Bronchial epithelial cell (primary cell): Measurements from ENCODE around the gene PADI2. TPM values are rescaled to one million over a fixed set of nuclear protein-coding genes. Genes with fewer than 3 reads are reported as not detected.

ENCODE experiments used
- DNase-seq: peaks from one replicate; pipeline ENCODE4 v3.0.0-alpha.2; 2010; ENCODE audit warnings: low read depth
- FAIRE-seq: peaks from 2 replicates; lab custom pipeline; 2011; peaks lifted over from hg19 to GRCh38; lab: Jason Lieb, UNC
- H3K27me3 ChIP-seq: 2 replicates; pipeline ENCODE4 v1.5.1; 2011; ENCODE audit warnings: low read length; ENCODE audit not compliant: control insufficient read depth, insufficient read depth
- H3K36me3 ChIP-seq: 2 replicates; pipeline ENCODE4 v1.5.1; 2011; ENCODE audit warnings: low read length; ENCODE audit not compliant: control insufficient read depth, insufficient read depth
- H3K4me3 ChIP-seq: 2 replicates; pipeline ENCODE4 v1.5.1; 2011; ENCODE audit warnings: mild to moderate bottlenecking, low read depth, low read length, control low read depth
- CTCF ChIP-seq: IDR thresholded peaks from 2 replicates; pipeline ENCODE4 v1.5.1; 2011; ENCODE audit warnings: mild to moderate bottlenecking, moderate library complexity, low read length, control low read depth, inconsistent platforms; ENCODE audit not compliant: insufficient read depth, severe bottlenecking
- total RNA-seq: library from RNA; depleted of rRNA; stranded (reverse); fragments of >200 nt; gene quantifications from 2 replicates; pipeline ENCODE4 v1.2.1, GENCODE V29; 2014

PADI2 gene
- total RNA-seq, 1 donor from 2014 or later, result 1.3 TPM

GRCh38 chr1:17069452-17070162 lies 49.6 kb downstream of the PADI2 start:
- no peaks in the 10 kb centered on the region for H3K27me3 ChIP-seq
- no peak for TF ChIP-seq CTCF
- no peak overlapping the region for H3K4me3 ChIP-seq
- no peak for DNase-seq
- peak; percentile 64 for FAIRE-seq
- H3K36me3 ChIP-seq, result no peaks in the 10 kb centered on the region

- no peak for TF ChIP-seq CTCF
- Histone ChIP-seq H3K36me3 (no peaks in the 10 kb centered on the region), H3K4me3 (no peak overlapping the region), H3K27me3 (no peaks in the 10 kb centered on the region)
- DNase-seq (no peak), FAIRE-seq (no peak)
These were observed 50.5 kb downstream of the PADI2 start for GRCh38 chr1:17068789-17069188.

- H3K36me3 ChIP-seq, result no peaks in the 10 kb centered on the region
- no peak for FAIRE-seq
- no peaks in the 10 kb centered on the region for H3K27me3 ChIP-seq
- no peak for DNase-seq
- TF ChIP-seq CTCF, result no peak
- H3K4me3 ChIP-seq, result no peak overlapping the region
These were observed 51.6 kb downstream of the PADI2 start for GRCh38 chr1:17067465-17068240.

GRCh38 chr1:17067069-17067426 lies 52.2 kb downstream of the PADI2 start:
- DNase-seq (no peak), FAIRE-seq (no peak)
- H3K36me3 ChIP-seq, result no peaks in the 10 kb centered on the region
- no peak for TF ChIP-seq CTCF
- H3K4me3 ChIP-seq, result no peak overlapping the region
- H3K27me3 ChIP-seq, result no peaks in the 10 kb centered on the region

GRCh38 chr1:17066361-17067068 lies 52.7 kb downstream of the PADI2 start:
- no peak for FAIRE-seq
- no peaks in the 10 kb centered on the region for H3K36me3 ChIP-seq

More at GRCh38 chr1:17066361-17067068, 52.7 kb downstream of the PADI2 start:
- DNase-seq, result no peak
- no peaks in the 10 kb centered on the region for H3K27me3 ChIP-seq
- no peak for TF ChIP-seq CTCF
- H3K4me3 ChIP-seq, result no peak overlapping the region
